ENCODE results near the gene MAFG. TPM values are rescaled to one million over a fixed set of nuclear protein-coding genes. Genes with fewer than 3 reads are reported as not detected.

Gene MAFG
- total and polyA plus RNA-seq, 2 donors (not counting 3 experiments of a cell fraction or from before 2014, with no cell fraction given): 27.6 to 35.0 TPM

DNA sequence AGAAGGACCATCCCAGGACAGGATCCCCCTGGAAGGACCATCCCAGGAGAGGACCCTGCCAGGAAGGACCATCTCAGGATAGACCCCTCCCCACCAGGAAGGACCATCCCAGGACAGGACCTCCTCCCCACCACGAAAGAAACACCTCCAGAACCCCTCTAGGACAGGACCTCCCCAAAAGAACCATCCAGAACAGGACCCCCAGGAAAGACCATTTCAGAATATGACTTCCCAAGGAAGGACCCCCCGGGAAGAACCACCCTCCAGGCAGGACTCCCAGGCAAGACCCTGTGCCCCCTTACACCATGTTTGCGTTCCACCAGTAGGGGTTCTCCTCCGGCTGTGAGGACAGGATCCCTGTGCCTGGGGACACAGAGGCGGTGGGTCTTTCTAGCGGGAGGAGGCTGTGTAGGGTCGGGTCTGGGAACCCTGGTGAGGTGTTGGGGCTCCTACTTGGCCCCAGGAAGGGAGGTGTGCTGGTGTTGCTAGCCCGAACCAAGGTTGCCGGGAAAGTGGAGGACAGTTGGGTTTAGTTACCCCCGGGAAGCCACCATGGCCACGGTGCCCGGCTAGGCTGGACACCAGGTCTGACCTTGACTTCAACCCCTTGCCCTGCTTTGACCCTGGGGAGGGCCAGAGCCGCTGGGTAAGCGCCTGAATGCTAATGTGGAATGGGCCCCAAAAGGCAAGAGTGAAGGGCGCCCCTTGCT, 31.3 kb upstream of the MAFG start:
- no peak for FAIRE-seq
- Histone ChIP-seq H3K9me3 (replicated peaks; ENCODE audit: control insufficient read depth, insufficient read depth, low read length) (no peaks in the 10 kb centered on the region), H3K9ac (replicated peaks; ENCODE audit: extremely low read depth, insufficient read depth, low read length) (no peak overlapping the region), H3K4me1 (ENCODE audit: control insufficient read depth, extremely low read depth, insufficient read depth, low read length) (no peaks in the 10 kb centered on the region), H3K36me3 (ENCODE audit: control insufficient read depth in 2 of 2, extremely low read depth in 1 of 2, insufficient read depth in 2 of 2, low read length in 2 of 2) (no peaks in the 10 kb centered on the region), H3K4me3 (replicated peaks in 1 of 3; ENCODE audit: insufficient read depth in 1 of 3, low read depth in 1 of 3, low read length in 3 of 3) (no peak overlapping the region), H2AFZ (ENCODE audit: low read depth, low read length) (no peak overlapping the region), H3K27ac (ENCODE audit: insufficient read depth, low read depth, low read length) (no peak overlapping the region), H3K9me1 (replicated peaks; ENCODE audit: control insufficient read depth, extremely low read depth, insufficient read depth, low read length) (no peaks in the 10 kb centered on the region), H3K27me3 (ENCODE audit: control insufficient read depth in 2 of 2, insufficient read depth in 2 of 2, low read length in 2 of 2) (peaks cover 29 to 42% of the 10 kb centered on the region in 2 experiments), H4K20me1 (replicated peaks; ENCODE audit: control insufficient read depth, extremely low read depth, insufficient read depth, low read length) (no peaks in the 10 kb centered on the region), H3K79me2 (ENCODE audit: control insufficient read depth, insufficient read depth, low read length) (no peaks in the 10 kb centered on the region), H3K4me2 (ENCODE audit: insufficient read depth, low read length) (no peak overlapping the region)
- TF ChIP-seq MYC (IDR thresholded peaks at IDR 0.05; ENCODE audit: low read depth, low read length) (no peak), POLR2A (IDR thresholded peaks at IDR 0.05; ENCODE audit: low read depth, low read length) (no peak), EZH2 (IDR thresholded peaks at IDR 0.05; ENCODE audit: borderline replicate concordance, low read depth, low read length, severe bottlenecking) (no peak), MAX (IDR thresholded peaks at IDR 0.05; ENCODE audit: insufficient read depth, insufficient read length) (no peak), CTCF (IDR thresholded peaks at IDR 0.05; ENCODE audit: extremely low read depth in 1 of 2, insufficient read depth in 1 of 2, low read depth in 1 of 2, low read length in 2 of 2) (no peak), GATA2 (IDR thresholded peaks at IDR 0.05; ENCODE audit: insufficient read depth, insufficient read length, low read depth, low read length) (no peak)
- dilution Hi-C loops (cut with MboI; ENCODE audit: extremely low pct_ligation_motif_present, low sequenced_read_pairs): no loop called here
- ChIA-PET CTCF (interaction anchor here (0.5 to 2.6 kb wide), 37 partner anchors 9 to 578 kb away, joined by 3 to 345 read pairs (median 6); partner anchors contain the start of genes ASPSCR1, CENPX, DCXR and GPS1), POLR2A (no interaction called here)
- DNase-seq (ENCODE audit: low read depth, low spot score): no peak
- intact Hi-C loops (cut with micrococcal nuclease): loop anchor here (1.0 kb wide), 1 partner anchor 64 kb away; the partner anchor contains the start of gene CENPX
- BruUV-seq (replicated peaks): no TSS peak

Data from endothelial cell of umbilical vein (primary cell).